ENCODE measurements around the gene IDI1.

GRCh38 chr10:1090696-1091095 lies 41.8 kb upstream of the IDI1 start:
- TF ChIP-seq CTCF (IDR thresholded peaks at IDR 0.05) = no peak
- TF ChIP-seq YY1 (IDR thresholded peaks at IDR 0.05; ENCODE audit: low read depth) = no peak
- no peak for TF ChIP-seq RCOR1 (IDR thresholded peaks at IDR 0.05; ENCODE audit: low read length)
- no peak for TF ChIP-seq MAX (IDR thresholded peaks at IDR 0.05; ENCODE audit: low read depth)
